ENCODE results near the gene TUG1.

GRCh38 chr22:31020334-31020733 lies 51.3 kb downstream of the TUG1 start:
- TF ChIP-seq CTCF (IDR thresholded peaks at IDR 0.05) (no peak), POLR2A (IDR thresholded peaks at IDR 0.05; ENCODE audit: low read depth) (no peak), POLR2AphosphoS5 (IDR thresholded peaks at IDR 0.05) (no peak), EP300 (IDR thresholded peaks at IDR 0.05) (no peak)

All from esophagus muscularis mucosa (tissue), 4 donors.